Measurements from ENCODE around the gene ZNF536. TPM values are rescaled to one million over a fixed set of nuclear protein-coding genes. Genes with fewer than 3 reads are reported as not detected.
"Not testable (repeated sequence)": the region's sequence is repeated elsewhere in the genome, so short reads cannot be mapped to it uniquely, and the experiment has no call there.

Gene ZNF536
- polyA plus RNA-seq, 4 donors, result 2.8 to 3.8 (median 3.1) TPM

GRCh38 chr19:30407068-30407709, 35.0 kb downstream of the ZNF536 start:
- DNase-seq (ENCODE audit: low read depth in 4 of 4, low spot score in 2 of 4), result no peak

- no peak for DNase-seq (ENCODE audit: low read depth in 4 of 4, low spot score in 2 of 4)
Measured at GRCh38 chr19:30408734-30409301, 36.6 kb downstream of the ZNF536 start.

- no peak for DNase-seq (ENCODE audit: low read depth in 4 of 4, low spot score in 2 of 4)
Measured at GRCh38 chr19:30411714-30412113, 39.5 kb downstream of the ZNF536 start.

GRCh38 chr19:30416375-30416774, 44.2 kb downstream of the ZNF536 start:
- no peak for DNase-seq (ENCODE audit: low read depth in 4 of 4, low spot score in 2 of 4)

- not testable (repeated sequence) for DNase-seq (ENCODE audit: low read depth in 4 of 4, low spot score in 2 of 4)
Measured at GRCh38 chr19:30417166-30417565, 45.0 kb downstream of the ZNF536 start.

- no peak for DNase-seq (ENCODE audit: low read depth in 4 of 4, low spot score in 2 of 4)
Measured at GRCh38 chr19:30419568-30420180, 47.5 kb downstream of the ZNF536 start.

- DNase-seq (ENCODE audit: low read depth in 4 of 4, low spot score in 2 of 4), result no peak
Measured at GRCh38 chr19:30420316-30420715, 48.1 kb downstream of the ZNF536 start.

GRCh38 chr19:30420881-30421280, 48.7 kb downstream of the ZNF536 start:
- no peak for DNase-seq (ENCODE audit: low read depth in 4 of 4, low spot score in 2 of 4)

GRCh38 chr19:30421571-30421970, 49.4 kb downstream of the ZNF536 start:
- no peak for DNase-seq (ENCODE audit: low read depth in 4 of 4, low spot score in 2 of 4)

GRCh38 chr19:30423481-30423880, 51.3 kb downstream of the ZNF536 start:
- no peak for DNase-seq (ENCODE audit: low read depth in 4 of 4, low spot score in 2 of 4)

- no peak for DNase-seq (ENCODE audit: low read depth in 4 of 4, low spot score in 2 of 4)
Measured at GRCh38 chr19:30425885-30426838, 54.0 kb downstream of the ZNF536 start.

- DNase-seq (ENCODE audit: low read depth in 4 of 4, low spot score in 2 of 4), result no peak
Measured at GRCh38 chr19:30426864-30427263, 54.7 kb downstream of the ZNF536 start.

- DNase-seq (ENCODE audit: low read depth in 4 of 4, low spot score in 2 of 4), result no peak
Measured at GRCh38 chr19:30428092-30428680, 56.0 kb downstream of the ZNF536 start.

- no peak for DNase-seq (ENCODE audit: low read depth in 4 of 4, low spot score in 2 of 4)
Measured at GRCh38 chr19:30428844-30429243, 56.7 kb downstream of the ZNF536 start.

- DNase-seq (ENCODE audit: low read depth in 4 of 4, low spot score in 2 of 4), result no peak
Measured at GRCh38 chr19:30430206-30430734, 58.1 kb downstream of the ZNF536 start.

GRCh38 chr19:30431591-30431990, 59.4 kb downstream of the ZNF536 start:
- no peak for DNase-seq (ENCODE audit: low read depth in 4 of 4, low spot score in 2 of 4)

- no peak for DNase-seq (ENCODE audit: low read depth in 4 of 4, low spot score in 2 of 4)
Measured at GRCh38 chr19:30434797-30435594, 62.8 kb downstream of the ZNF536 start.

- no peak for DNase-seq (ENCODE audit: low read depth in 4 of 4, low spot score in 2 of 4)
Measured at GRCh38 chr19:30437869-30438268, 65.7 kb downstream of the ZNF536 start.

GRCh38 chr19:30439310-30439709, 67.1 kb downstream of the ZNF536 start:
- no peak for DNase-seq (ENCODE audit: low read depth in 4 of 4, low spot score in 2 of 4)

- DNase-seq (ENCODE audit: low read depth in 4 of 4, low spot score in 2 of 4), result no peak
Measured at GRCh38 chr19:30441011-30441410, 68.8 kb downstream of the ZNF536 start.

Measured in left renal cortex interstitium (tissue), 4 donors.